ENCODE measurements around the gene PIM2.

DNA sequence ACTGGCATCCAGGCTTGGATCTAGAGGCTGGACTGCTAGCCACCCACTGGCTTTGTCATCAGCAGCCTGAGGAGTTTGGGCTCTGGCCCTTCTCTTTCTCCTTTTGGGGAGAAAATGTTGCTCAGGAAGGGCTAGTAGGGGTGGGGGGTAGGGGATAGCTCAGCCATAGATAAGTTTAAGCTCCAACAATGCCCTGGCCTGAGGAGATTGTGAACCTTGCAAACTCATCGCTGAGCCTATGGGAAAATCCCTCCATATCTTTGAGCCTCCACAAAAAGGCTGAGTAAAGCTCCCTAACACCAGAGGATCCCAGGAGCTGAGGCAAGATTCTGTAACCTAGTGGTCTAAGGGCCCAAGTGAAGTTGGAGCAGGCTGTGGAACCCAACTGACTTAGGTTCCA is 29.8 kb upstream of the PIM2 start:
- TF ChIP-seq, protein P1, sequence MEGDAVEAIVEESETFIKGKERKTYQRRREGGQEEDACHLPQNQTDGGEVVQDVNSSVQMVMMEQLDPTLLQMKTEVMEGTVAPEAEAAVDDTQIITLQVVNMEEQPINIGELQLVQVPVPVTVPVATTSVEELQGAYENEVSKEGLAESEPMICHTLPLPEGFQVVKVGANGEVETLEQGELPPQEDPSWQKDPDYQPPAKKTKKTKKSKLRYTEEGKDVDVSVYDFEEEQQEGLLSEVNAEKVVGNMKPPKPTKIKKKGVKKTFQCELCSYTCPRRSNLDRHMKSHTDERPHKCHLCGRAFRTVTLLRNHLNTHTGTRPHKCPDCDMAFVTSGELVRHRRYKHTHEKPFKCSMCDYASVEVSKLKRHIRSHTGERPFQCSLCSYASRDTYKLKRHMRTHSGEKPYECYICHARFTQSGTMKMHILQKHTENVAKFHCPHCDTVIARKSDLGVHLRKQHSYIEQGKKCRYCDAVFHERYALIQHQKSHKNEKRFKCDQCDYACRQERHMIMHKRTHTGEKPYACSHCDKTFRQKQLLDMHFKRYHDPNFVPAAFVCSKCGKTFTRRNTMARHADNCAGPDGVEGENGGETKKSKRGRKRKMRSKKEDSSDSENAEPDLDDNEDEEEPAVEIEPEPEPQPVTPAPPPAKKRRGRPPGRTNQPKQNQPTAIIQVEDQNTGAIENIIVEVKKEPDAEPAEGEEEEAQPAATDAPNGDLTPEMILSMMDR (IDR thresholded peaks at IDR 0.05; ENCODE audit: low read length), result no peak
- TF ChIP-seq EZH2 (optimal IDR thresholded peaks at IDR 0.05; ENCODE audit: low read depth, low read length) (no peak), EZH2phosphoT487 (IDR thresholded peaks at IDR 0.05; ENCODE audit: low read length) (no peak)

Data from MM.1S (cell line).